Measurements from ENCODE around the gene SSH2.

- TF ChIP-seq CTCF (IDR thresholded peaks at IDR 0.05) (no peak), POLR2AphosphoS5 (IDR thresholded peaks at IDR 0.05) (no peak), POLR2A (IDR thresholded peaks at IDR 0.05) (no peak)
These were observed 19.7 kb upstream of the SSH2 start for GRCh38 chr17:29949696-29950095.
